Neural progenitor cell (in vitro differentiated cells): ENCODE data around the gene KCNC4. TPM values are rescaled to one million over a fixed set of nuclear protein-coding genes. Genes with fewer than 3 reads are reported as not detected.

Experiments
- DNase-seq: peaks from one replicate; pipeline ENCODE4 v3.0.0-alpha.2; 2016; ENCODE audit warnings: low spot score
- H2AFZ ChIP-seq: fragments of 200-600 bp; sonication (generic); replicated peaks from 2 replicates; pipeline ENCODE4 v1.6.1; 2016; ENCODE audit warnings: antibody characterized with exemption
- H3F3A ChIP-seq: fragments of 200-600 bp; sonication (generic); 2 replicates; pipeline ENCODE4 v1.6.1; 2016; ENCODE audit warnings: antibody characterized with exemption, low read depth
- H3K27ac ChIP-seq: fragments of 200-600 bp; sonication (generic); 2 replicates; pipeline ENCODE4 v1.5.1; 2016; ENCODE audit warnings: mild to moderate bottlenecking
- H3K27me3 ChIP-seq: fragments of 200-600 bp; sonication (generic); 2 replicates; pipeline ENCODE4 v1.6.1; 2016; ENCODE audit warnings: mild to moderate bottlenecking, moderate library complexity
- H3K36me3 ChIP-seq: fragments of 200-600 bp; sonication (generic); 2 replicates; pipeline ENCODE4 v1.5.1; 2016
- H3K4me1 ChIP-seq: fragments of 200-600 bp; sonication (generic); 2 replicates; pipeline ENCODE4 v1.6.1; 2016; ENCODE audit warnings: mixed run types
- H3K4me2 ChIP-seq: fragments of 200-600 bp; sonication (generic); 2 replicates; pipeline ENCODE4 v1.6.1; 2016
- H3K4me3 ChIP-seq: fragments of 200-600 bp; sonication (generic); 2 replicates; pipeline ENCODE4 v1.5.1; 2016
- H3K79me2 ChIP-seq: fragments of 200-600 bp; sonication (generic); 2 replicates; pipeline ENCODE4 v1.6.1; 2016; ENCODE audit warnings: low read depth
- H3K9ac ChIP-seq: fragments of 200-600 bp; sonication (generic); 2 replicates; pipeline ENCODE4 v1.6.1; 2016
- H3K9me3 ChIP-seq: fragments of 200-600 bp; sonication (generic); 2 replicates; pipeline ENCODE4 v1.5.1; 2016; ENCODE audit warnings: low read depth
- H4K20me1 ChIP-seq: fragments of 200-600 bp; sonication (generic); 2 replicates; pipeline ENCODE4 v1.6.1; 2016; ENCODE audit warnings: low read depth
- H3K27ac Mint-ChIP-seq: 3 replicates; pipeline ENCODE4 v1.8.0; 2021; ENCODE audit warnings: mixed read lengths
- H3K27me3 Mint-ChIP-seq: 2 replicates; pipeline ENCODE4 v1.8.0; 2022; ENCODE audit warnings: low read depth, mild to moderate bottlenecking, inconsistent platforms, moderate library complexity, mixed read lengths; ENCODE audit not compliant: insufficient read depth
- H3K36me3 Mint-ChIP-seq: 3 replicates; pipeline ENCODE4 v1.8.0; 2021; ENCODE audit warnings: mixed read lengths
- H3K4me1 Mint-ChIP-seq: 3 replicates; pipeline ENCODE4 v1.8.0; 2021; ENCODE audit warnings: mixed read lengths
- H3K4me3 Mint-ChIP-seq: 3 replicates; pipeline ENCODE4 v1.8.0; 2021; ENCODE audit warnings: mild to moderate bottlenecking, moderate library complexity, mixed read lengths
- H3K9me3 Mint-ChIP-seq: 3 replicates; pipeline ENCODE4 v1.8.0; 2020; ENCODE audit warnings: mixed read lengths
- CTCF ChIP-seq: fragments of 200-600 bp; sonication (generic); IDR thresholded peaks from 2 replicates; pipeline ENCODE4 v1.5.1; 2017; ENCODE audit warnings: antibody characterized with exemption, mild to moderate bottlenecking
- EZH2 ChIP-seq: fragments of 200-600 bp; sonication (generic); IDR thresholded peaks from 2 replicates; pipeline ENCODE4 v1.6.1; 2017; ENCODE audit warnings: antibody characterized with exemption, mild to moderate bottlenecking, moderate library complexity
- EZH2phosphoT487 ChIP-seq: fragments of 200-600 bp; sonication (generic); IDR thresholded peaks from 2 replicates; pipeline ENCODE4 v1.6.1; 2017; ENCODE audit warnings: antibody characterized with exemption
- total RNA-seq: library from RNA; depleted of rRNA; stranded (reverse); fragments of >200 nt; gene quantifications from 2 replicates; pipeline ENCODE4 v1.2.3, GENCODE V29; 2015; ENCODE audit warnings: low replicate concordance

KCNC4 gene
- total RNA-seq, 1 donor from 2014 or later: 1.3 TPM

DNA sequence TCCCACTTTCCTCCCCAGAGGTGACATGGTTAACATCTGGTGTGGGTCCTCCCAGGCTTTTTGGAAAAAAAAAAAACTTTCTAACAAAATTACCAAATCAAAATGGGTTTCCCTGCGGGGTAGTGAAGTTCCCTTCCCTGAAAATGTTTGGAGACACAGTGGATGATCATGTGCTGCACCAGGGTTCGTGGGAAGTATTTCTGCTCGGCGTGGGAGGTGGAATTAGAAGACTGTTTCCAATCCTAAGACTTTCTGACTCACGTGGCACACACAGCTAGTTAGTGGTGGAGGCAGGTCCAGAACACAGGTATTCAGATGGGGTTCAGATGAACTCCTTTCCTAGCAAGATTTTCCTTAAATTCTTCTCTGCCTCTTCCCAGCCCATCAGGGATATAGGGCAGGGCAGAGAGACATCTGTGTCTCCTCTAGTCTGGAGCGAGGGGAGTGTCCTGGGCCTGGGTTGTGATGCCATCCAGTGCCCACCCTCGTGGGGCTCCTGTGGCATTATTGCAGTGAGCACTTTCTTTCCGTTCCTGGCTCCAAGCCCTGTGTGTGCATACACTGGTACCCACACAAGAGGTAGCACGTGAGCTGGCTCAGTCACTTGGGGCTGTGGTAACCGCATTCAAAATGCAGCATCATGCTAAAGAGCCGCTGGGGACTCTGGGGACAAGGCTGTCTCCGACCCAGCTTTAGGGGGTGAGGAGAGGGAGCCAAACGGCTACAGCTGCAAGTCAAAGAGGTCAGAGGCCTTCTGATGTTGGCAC, 27.5 kb downstream of the KCNC4 start:
- peaks cover 29% of the 10 kb centered on the region for H3K4me1 ChIP-seq
- peaks cover 48% of the 10 kb centered on the region for H3K4me1 Mint-ChIP-seq

DNA sequence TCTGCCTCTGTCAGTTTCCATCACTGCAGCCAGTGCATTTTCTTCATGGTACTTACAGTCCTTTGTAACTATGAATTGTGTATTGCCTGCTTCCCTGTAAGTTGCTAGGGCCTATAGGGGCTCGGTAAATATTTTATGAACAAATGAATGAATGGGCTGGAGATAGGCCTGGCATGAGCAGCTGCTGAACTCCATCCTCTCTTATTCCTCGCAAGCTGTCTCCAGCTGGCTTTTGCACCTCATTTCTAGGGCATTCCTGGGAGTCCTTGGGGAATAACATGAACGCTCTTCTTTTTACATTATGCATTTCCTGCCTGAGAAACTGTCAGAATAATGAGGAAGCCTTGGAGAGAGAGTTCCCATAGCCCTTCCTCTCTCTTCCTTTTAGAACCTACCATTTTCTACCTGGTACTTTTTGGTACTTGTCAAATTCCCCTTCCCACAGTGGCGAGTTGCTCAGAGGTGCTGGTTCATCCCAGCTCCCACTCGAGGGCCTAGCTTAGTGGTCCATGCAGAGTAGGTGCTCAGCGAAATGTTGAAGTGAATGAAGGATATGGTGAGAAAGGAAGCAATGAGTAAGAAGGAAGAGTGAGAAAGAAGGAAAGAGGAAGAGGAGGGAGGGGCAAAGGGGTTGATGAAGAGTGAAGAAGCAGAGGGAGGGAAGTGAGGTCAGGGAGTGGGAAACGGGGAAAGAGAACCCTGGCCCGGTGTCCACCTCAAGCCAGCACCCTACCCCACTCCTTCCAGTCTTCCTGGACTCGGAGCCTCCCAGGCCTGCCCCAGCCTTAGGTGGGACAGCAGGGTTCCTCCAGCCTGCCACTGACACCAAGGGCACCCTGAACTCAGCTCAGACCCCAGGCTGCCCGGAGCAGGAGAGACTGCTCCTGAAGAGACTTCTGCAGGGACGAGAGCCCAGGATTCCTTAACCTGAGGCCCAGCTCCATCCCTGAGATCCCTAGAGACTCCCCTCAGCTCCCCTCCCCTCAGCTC, 29.6 kb downstream of the KCNC4 start:
- H3K4me3 Mint-ChIP-seq: no peak overlapping the region
- no peak overlapping the region for H2AFZ ChIP-seq
- H3K79me2 ChIP-seq: no peaks in the 10 kb centered on the region
- TF ChIP-seq EZH2: no peak
- no peak for TF ChIP-seq CTCF
- no peak for TF ChIP-seq EZH2phosphoT487
- H3K4me1 ChIP-seq: peaks cover 31% of the 10 kb centered on the region
- H3K9me3 Mint-ChIP-seq: no peaks in the 10 kb centered on the region
- no peak overlapping the region for H3K4me2 ChIP-seq
- no peak for DNase-seq
- peaks cover 13% of the 10 kb centered on the region for H3K27me3 Mint-ChIP-seq
- H3K27me3 ChIP-seq: no peaks in the 10 kb centered on the region
- H3K27ac ChIP-seq: no peak overlapping the region
- no peak overlapping the region for H3K4me3 ChIP-seq
- no peaks in the 10 kb centered on the region for H3K36me3 ChIP-seq
- peaks cover 6% of the 10 kb centered on the region for H3F3A ChIP-seq
- H3K9ac ChIP-seq: no peak overlapping the region
- no peaks in the 10 kb centered on the region for H3K36me3 Mint-ChIP-seq
- H3K4me1 Mint-ChIP-seq: peaks cover 49% of the 10 kb centered on the region
- H3K27ac Mint-ChIP-seq: peak overlapping the region; percentile 48
- H3K9me3 ChIP-seq: no peaks in the 10 kb centered on the region
- H4K20me1 ChIP-seq: no peaks in the 10 kb centered on the region

More for the DNA sequence above, 27.5 kb downstream of the KCNC4 start:
- Mint-ChIP-seq H3K4me3 (no peak overlapping the region), H3K27ac (peak overlapping the region; percentile 48), H3K9me3 (no peaks in the 10 kb centered on the region), H3K27me3 (peaks cover 9% of the 10 kb centered on the region), H3K36me3 (no peaks in the 10 kb centered on the region)
- no peak overlapping the region for H3K9ac ChIP-seq
- H3K4me3 ChIP-seq: no peak overlapping the region
- no peak overlapping the region for H2AFZ ChIP-seq
- H3F3A ChIP-seq: no peaks in the 10 kb centered on the region
- no peak for TF ChIP-seq EZH2phosphoT487
- no peak for TF ChIP-seq EZH2
- TF ChIP-seq CTCF: no peak
- DNase-seq: no peak
- H4K20me1 ChIP-seq: no peaks in the 10 kb centered on the region
- no peaks in the 10 kb centered on the region for H3K79me2 ChIP-seq
- no peak overlapping the region for H3K27ac ChIP-seq
- no peak overlapping the region for H3K4me2 ChIP-seq
- no peaks in the 10 kb centered on the region for H3K27me3 ChIP-seq
- H3K9me3 ChIP-seq: no peaks in the 10 kb centered on the region
- H3K36me3 ChIP-seq: no peaks in the 10 kb centered on the region

- no peaks in the 10 kb centered on the region for H3K79me2 ChIP-seq
- TF ChIP-seq CTCF: no peak
- no peaks in the 10 kb centered on the region for H3K36me3 ChIP-seq
- DNase-seq: peak; percentile 34
- no peak overlapping the region for H3K9ac ChIP-seq
- H3F3A ChIP-seq: peaks cover 6% of the 10 kb centered on the region
- no peak overlapping the region for H3K4me3 Mint-ChIP-seq
- H3K27me3 Mint-ChIP-seq: peaks cover 11% of the 10 kb centered on the region
- H3K9me3 ChIP-seq: no peaks in the 10 kb centered on the region
- H3K27ac ChIP-seq: no peak overlapping the region
- no peak overlapping the region for H3K4me2 ChIP-seq
- no peak overlapping the region for H2AFZ ChIP-seq
- no peaks in the 10 kb centered on the region for H3K27me3 ChIP-seq
- H3K4me3 ChIP-seq: no peak overlapping the region
- H3K4me1 Mint-ChIP-seq: peaks cover 42% of the 10 kb centered on the region
- no peaks in the 10 kb centered on the region for H4K20me1 ChIP-seq
- no peaks in the 10 kb centered on the region for H3K36me3 Mint-ChIP-seq
- H3K9me3 Mint-ChIP-seq: no peaks in the 10 kb centered on the region
- H3K27ac Mint-ChIP-seq: no peak overlapping the region
- H3K4me1 ChIP-seq: peaks cover 26% of the 10 kb centered on the region
These were observed 30.5 kb downstream of the KCNC4 start for GRCh38 chr1:110240476-110241210.
